K562 (cell line): ENCODE results near the gene TMEM61. TPM values are rescaled to one million over a fixed set of nuclear protein-coding genes. Genes with fewer than 3 reads are reported as not detected.

ENCODE experiments used
- ATAC-seq: fragments of 200-7000 bp; cut with Tn5 transposase; 3 replicates; pipeline ENCODE4 v1.9.1; 2020; ENCODE audit warnings: moderate library complexity
- BruUV-seq: library from RNA; stranded (reverse); fragments of 400-500 nt; replicated peaks from 2 replicates; lab custom pipeline; 2021; lab: Mats Ljungman, UMichigan
- CTCF ChIA-PET: fragments of 300-600 bp; formaldehyde crosslinking; extraction: SDS; loops from one replicate; lab custom pipeline; 2021; ENCODE audit warnings: low intra/inter-chr PET ratio; lab: Yijun Ruan, JAX
- POLR2A ChIA-PET: fragments of 300-600, 350-650 bp; sonication (Branson Sonifier 250); formaldehyde crosslinking; extraction: SDS; loops from one replicate; lab custom pipeline; 2021; ENCODE audit warnings: antibody characterized with exemption, inconsistent platforms; lab: Yijun Ruan, JAX
- DNase-seq, 4 experiments: peaks; one replicate each; pipeline versions ENCODE4 v3.0.0 to v3.0.0-alpha.2; 2011 to 2018; ENCODE audit warnings: low spot score in 3 of 4, mixed read lengths in 3 of 4; ENCODE audit errors: extremely low read depth in 1 of 4
- FAIRE-seq: peaks from 2 replicates; lab custom pipeline; 2011; peaks lifted over from hg19 to GRCh38; lab: Jason Lieb, UNC
- H2AFZ ChIP-seq: 2 replicates; pipeline ENCODE4 v1.6.0; 2011; ENCODE audit warnings: low read depth, low read length, control low read depth, inconsistent platforms
- H3K27ac ChIP-seq: fragments of 200-600 bp; 3 replicates; pipeline ENCODE4 v1.8.0; 2011; ENCODE audit warnings: low read depth, mild to moderate bottlenecking, control low read depth, inconsistent platforms, low read length, moderate library complexity, mixed read lengths; ENCODE audit errors: extremely low read depth
- H3K27me3 ChIP-seq, 2 experiments: fragments of 300-600 bp in 1 of 2; 2 replicates in 1 of 2; 3 replicates in 1 of 2; pipeline versions ENCODE4 v1.6.0 to v1.8.0; 2011; ENCODE audit warnings: inconsistent platforms in 2 of 2, low read length in 2 of 2, mild to moderate bottlenecking in 1 of 2, mixed read lengths in 1 of 2, moderate library complexity in 1 of 2; ENCODE audit not compliant: control insufficient read depth in 2 of 2, insufficient read depth in 2 of 2
- H3K36me3 ChIP-seq: fragments of 300-600 bp; 3 replicates; pipeline ENCODE4 v1.8.0; 2011; ENCODE audit warnings: mild to moderate bottlenecking, low read length, inconsistent platforms; ENCODE audit not compliant: control insufficient read depth, insufficient read depth
- H3K4me1 ChIP-seq, 2 experiments: fragments of 200-600 bp in 1 of 2; replicated peaks in 1 of 2; 2 replicates in 1 of 2; 3 replicates in 1 of 2; pipeline versions ENCODE4 v1.5.1 to v1.8.0; 2011; ENCODE audit warnings: inconsistent platforms in 2 of 2, low read length in 2 of 2, mild to moderate bottlenecking in 1 of 2, mixed read lengths in 1 of 2, moderate library complexity in 1 of 2; ENCODE audit not compliant: control insufficient read depth in 2 of 2, insufficient read depth in 2 of 2
- H3K4me2 ChIP-seq: 2 replicates; pipeline ENCODE4 v1.6.1; 2011; ENCODE audit warnings: low read length, control low read depth, inconsistent platforms, mixed read lengths; ENCODE audit not compliant: insufficient read depth
- H3K4me3 ChIP-seq: fragments of 200-600 bp; sonication (generic), shearing (Covaris generic); 2 replicates; pipeline ENCODE4 v1.5.1; 2016; ENCODE audit warnings: control low read depth, inconsistent platforms
- H3K79me2 ChIP-seq: fragments of 200-600 bp; 3 replicates; pipeline ENCODE4 v1.8.0; 2011; ENCODE audit warnings: low read length, inconsistent platforms; ENCODE audit not compliant: control insufficient read depth, insufficient read depth
- H3K9ac ChIP-seq, 2 experiments: 2 replicates each; pipeline versions ENCODE4 v1.6.0 to v1.6.1; 2011; ENCODE audit warnings: low read depth in 2 of 2, low read length in 2 of 2, control low read depth in 1 of 2, inconsistent platforms in 1 of 2, mild to moderate bottlenecking in 1 of 2, mixed read lengths in 1 of 2; ENCODE audit not compliant: insufficient read depth in 1 of 2
- H3K9me1 ChIP-seq: one replicate; pipeline ENCODE4 v1.6.0; 2011; ENCODE audit warnings: inconsistent platforms, mild to moderate bottlenecking, low read length, moderate library complexity; ENCODE audit not compliant: control insufficient read depth, insufficient read depth
- H3K9me3 ChIP-seq: replicated peaks from 2 replicates; pipeline ENCODE4 v1.5.1; 2011; ENCODE audit warnings: low read depth, low read length, inconsistent platforms; ENCODE audit not compliant: control insufficient read depth, insufficient read depth
- H4K20me1 ChIP-seq: replicated peaks from 2 replicates; pipeline ENCODE4 v1.6.1; 2011; ENCODE audit warnings: low read length, inconsistent platforms, mixed read lengths; ENCODE audit not compliant: control insufficient read depth, insufficient read depth
- E2F6 ChIP-seq, 2 experiments: IDR thresholded peaks; 2 replicates each; pipeline ENCODE4 v1.6.1; 2011; ENCODE audit warnings: borderline replicate concordance in 1 of 2, control low read depth in 1 of 2, low read depth in 1 of 2, low read length in 1 of 2, mild to moderate bottlenecking in 1 of 2, mixed read lengths in 1 of 2, moderate library complexity in 1 of 2; ENCODE audit not compliant: insufficient read depth in 1 of 2, insufficient read length in 1 of 2, poor library complexity in 1 of 2, severe bottlenecking in 1 of 2; ENCODE audit errors: extremely low read depth in 1 of 2
- GTF2A2 ChIP-seq: IDR thresholded peaks from 2 replicates; pipeline ENCODE4 v1.6.1; 2016; ENCODE audit warnings: mild to moderate bottlenecking, missing genetic modification characterization, missing compliant biosample characterization
- JUND ChIP-seq, 2 experiments: IDR thresholded peaks; 2 replicates in 1 of 2; 3 replicates in 1 of 2; pipeline ENCODE4 v1.6.1; 2011; ENCODE audit warnings: borderline replicate concordance in 2 of 2, low read depth in 2 of 2, low read length in 2 of 2, improper control_type of control experiment in 1 of 2, missing biosample characterization in 1 of 2, missing genetic modification characterization in 1 of 2, missing genetic modification reagents in 1 of 2
- MCM3 ChIP-seq: fragments of 450-650 bp; IDR thresholded peaks from 2 replicates; pipeline ENCODE4 v1.6.1; 2016
- MITF ChIP-seq: IDR thresholded peaks from 2 replicates; pipeline ENCODE4 v1.6.1; 2014; ENCODE audit warnings: antibody characterized with exemption
- RBBP5 ChIP-seq: fragments of 200-600 bp; sonication (generic); IDR thresholded peaks from 2 replicates; pipeline ENCODE4 v1.6.1; 2012; ENCODE audit warnings: borderline replicate concordance, mild to moderate bottlenecking, low read length, control low read depth, inconsistent platforms; ENCODE audit not compliant: insufficient read depth, poor library complexity, severe bottlenecking
- TARDBP ChIP-seq: fragments of 450-650 bp; IDR thresholded peaks from 2 replicates; pipeline ENCODE4 v1.6.1; 2016
- TCF7L2 ChIP-seq: fragments of 150-350 bp; IDR thresholded peaks from 2 replicates; pipeline ENCODE4 v1.6.1; 2016; ENCODE audit warnings: low read depth, mild to moderate bottlenecking, low read length, moderate library complexity
- ZBTB5 ChIP-seq: fragments of 450-650 bp; IDR thresholded peaks from 2 replicates; pipeline ENCODE4 v1.6.1; 2017; ENCODE audit warnings: antibody characterized with exemption
- ZNF785 ChIP-seq: fragments of 250-450 bp; sonication (Bioruptor Pico); IDR thresholded peaks from 2 replicates; pipeline ENCODE4 v1.4.0; 2020; ENCODE audit warnings: mild to moderate bottlenecking
- WGBS: fragments of 100-300 bp; shearing (Covaris generic); methylation state at CpG from one replicate; pipeline ENCODE4 v1.1.6; 2016; ENCODE audit warnings: low coverage, mixed read lengths; ENCODE audit not compliant: insufficient coverage; ENCODE audit errors: missing lambda C conversion rate; 5-methylcytosine and 5-hydroxymethylcytosine counted together
- in situ Hi-C: fragments of 300-500 bp; cut with MboI; formaldehyde crosslinking; loops from 4 replicates; pipeline ENCODE4 v1.15.0; 2018; ENCODE audit warnings: inconsistent platforms, mixed read lengths
- intact Hi-C: fragments of 100-400 bp; cut with micrococcal nuclease; formaldehyde crosslinking; loops from 2 replicates; pipeline ENCODE4 v1.14.2; 2022
- polyA plus RNA-seq, 8 experiments: library from polyadenylated mRNA; depleted of rRNA in 4 of 8; stranded (reverse) in 5 of 8; unstranded in 3 of 8; fragments of >200 nt; fragmentation: Nextera tagmentation in 2 of 8; fragmentation: Illumina TruSeq in 1 of 8; extraction: Ambion mirVana in 2 of 8; extraction: Trizol in 1 of 8; gene quantifications; 2 replicates each; pipeline versions ENCODE4 v1.2.1 to v1.2.3, GENCODE V29; 2011 to 2014; ENCODE audit warnings: inconsistent platforms in 1 of 8, missing spikeins in 1 of 8
- total RNA-seq, 7 experiments: library from RNA; depleted of rRNA in 6 of 7; stranded (reverse); fragments of >200 nt in 6 of 7; fragmentation: Illumina TruSeq in 2 of 7; extraction: Trizol in 2 of 7; gene quantifications; 2 replicates each; pipeline versions ENCODE4 v1.2.1 to v1.2.3, GENCODE V29; 2011 to 2021; ENCODE audit warnings: low replicate concordance in 1 of 7

TMEM61 gene
- total and polyA plus RNA-seq, 9 of the 15 experiments (the other 6 are each of a cell fraction or from before 2014, with no cell fraction given) = not detected

- no peak for TF ChIP-seq RBBP5
These were observed 14.0 kb downstream of the TMEM61 start (continued) for GRCh38 chr1:54994355-54994990.

- no peak for DNase-seq
- Histone ChIP-seq H3K9me3 (no peaks in the 10 kb centered on the region; the same call in 1 of the 2 replicates), H3K36me3 (no peaks in the 10 kb centered on the region), H3K9me1 (no peaks in the 10 kb centered on the region), H3K9ac (no peak overlapping the region), H3K4me1 (peaks cover 0 to 21% of the 10 kb centered on the region in 2 experiments; a peak in 3 of 5 replicates), H3K27me3 (peaks cover 33 to 87% of the 10 kb centered on the region in 2 experiments), H3K79me2 (no peaks in the 10 kb centered on the region), H4K20me1 (peaks cover 16% of the 10 kb centered on the region; the same call in 1 of the 2 replicates), H3K4me2 (no peak overlapping the region), H3K27ac (no peak overlapping the region), H3K4me3 (no peak overlapping the region), H2AFZ (no peak overlapping the region)
- no peak for FAIRE-seq
- ATAC-seq = no peak
- 3% methylated on average over 12 of the region's 12 CpGs for WGBS
- ChIA-PET CTCF (interaction anchor here (0.6 to 2.8 kb wide), 3 partner anchors 19 to 50 kb away, joined by 6 to 25 read pairs (median 9); no protein-coding TSS in a partner anchor), POLR2A (no interaction called here)
- no peak for TF ChIP-seq RBBP5
- no peak for TF ChIP-seq MITF
- TF ChIP-seq TCF7L2 = no peak
- no peak for TF ChIP-seq ZBTB5
- no peak for TF ChIP-seq TARDBP
- TF ChIP-seq JUND (IDR thresholded peaks at IDR 0.05; ENCODE audit: borderline replicate concordance, low read depth, low read length) = no peak
- no peak for TF ChIP-seq JUND (tag; IDR thresholded peaks at IDR 0.05; ENCODE audit: borderline replicate concordance, low read depth, low read length)
- no peak for TF ChIP-seq E2F6 (IDR thresholded peaks at IDR 0.05; ENCODE audit: borderline replicate concordance in 1 of 2, extremely low read depth in 1 of 2, insufficient read depth in 1 of 2, insufficient read length in 1 of 2, low read depth in 1 of 2, low read length in 1 of 2, poor library complexity in 1 of 2, severe bottlenecking in 1 of 2)
- no peak for TF ChIP-seq GTF2A2 (tag)
- TF ChIP-seq ZNF785 (CRISPR knock-in tag) = no peak
- TF ChIP-seq MCM3 = no peak
- no TSS peak for BruUV-seq
- intact Hi-C loops = loop anchor here (10.0 kb wide), 1 partner anchor 320 kb away; no protein-coding TSS in a partner anchor
- in situ Hi-C loops = loop anchor here (10.0 kb wide), 1 partner anchor 310 kb away; no protein-coding TSS in a partner anchor
These were observed 14.8 kb downstream of the TMEM61 start for GRCh38 chr1:54995013-54995760.
